PFSK-1 (cell line): ENCODE results near the gene DOCK8.

Source experiments
- FOXP2 ChIP-seq: optimal IDR thresholded peaks from 2 replicates; pipeline ENCODE3; 2011; ENCODE audit warnings: borderline replicate concordance, control low read depth, inconsistent platforms; ENCODE audit not compliant: insufficient read depth; ENCODE audit errors: extremely low read length, extremely low read depth
- POLR2AphosphoS5 ChIP-seq: IDR thresholded peaks from 2 replicates; pipeline ENCODE4 v1.6.1; 2012; ENCODE audit warnings: low read depth, mild to moderate bottlenecking, control low read depth, low read length, moderate library complexity
- SIN3A ChIP-seq: IDR thresholded peaks from 2 replicates; pipeline ENCODE4 v1.6.1; 2012; ENCODE audit warnings: mild to moderate bottlenecking, low read length, moderate library complexity, borderline replicate concordance; ENCODE audit not compliant: insufficient read depth
- TAF1 ChIP-seq: IDR thresholded peaks from 2 replicates; pipeline ENCODE4 v1.6.1; 2012; ENCODE audit warnings: low read length, control low read depth, borderline replicate concordance; ENCODE audit not compliant: insufficient read depth
- TF ChIP-seq, protein P1 (sequence below), 2 experiments: IDR thresholded peaks; 2 replicates each; pipeline versions ENCODE4 v1.6.1 to v1.8.0; 2011 to 2012; ENCODE audit warnings: low read depth in 2 of 2, low read length in 2 of 2, control low read depth in 1 of 2, inconsistent platforms in 1 of 2, mild to moderate bottlenecking in 1 of 2, moderate library complexity in 1 of 2; ENCODE audit not compliant: insufficient read depth in 1 of 2

Gene DOCK8

DNA sequence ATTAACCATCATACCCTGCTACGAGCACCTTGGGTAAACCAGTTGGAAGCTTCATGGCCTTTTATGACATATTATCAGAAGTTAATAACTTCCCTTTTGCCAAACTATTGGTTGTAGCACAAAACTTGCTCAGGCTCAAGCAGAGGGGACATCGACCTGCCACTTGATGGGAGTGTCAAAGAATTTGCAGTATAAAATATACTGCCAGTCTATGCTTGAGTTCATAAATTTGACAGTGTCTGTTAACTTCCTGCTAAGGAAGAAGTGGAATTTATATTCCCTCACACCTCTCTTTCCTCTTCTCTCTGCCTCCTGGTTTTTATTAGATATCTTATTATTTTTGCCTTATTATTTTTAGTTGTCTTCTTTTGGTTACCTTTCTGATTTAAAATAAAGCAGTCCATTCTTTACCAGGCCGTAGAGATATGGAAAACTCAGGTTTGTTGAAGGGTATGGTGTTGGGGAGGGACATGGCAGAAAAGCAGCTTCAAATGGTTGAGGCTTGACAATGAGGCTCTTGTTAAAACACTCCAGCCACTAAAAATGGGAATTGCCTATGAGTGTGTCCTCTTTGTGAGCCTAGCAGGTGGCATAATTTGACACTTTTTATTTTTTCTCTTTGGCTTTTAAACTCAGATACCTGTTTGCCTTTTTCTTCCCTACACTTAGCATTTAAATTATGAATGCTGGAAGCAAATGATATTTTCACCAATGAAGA, 298.0 kb downstream of the DOCK8 start:
- no peak for TF ChIP-seq FOXP2
- no peak for TF ChIP-seq SIN3A
- no peak for TF ChIP-seq POLR2AphosphoS5
- TF ChIP-seq, protein P1, sequence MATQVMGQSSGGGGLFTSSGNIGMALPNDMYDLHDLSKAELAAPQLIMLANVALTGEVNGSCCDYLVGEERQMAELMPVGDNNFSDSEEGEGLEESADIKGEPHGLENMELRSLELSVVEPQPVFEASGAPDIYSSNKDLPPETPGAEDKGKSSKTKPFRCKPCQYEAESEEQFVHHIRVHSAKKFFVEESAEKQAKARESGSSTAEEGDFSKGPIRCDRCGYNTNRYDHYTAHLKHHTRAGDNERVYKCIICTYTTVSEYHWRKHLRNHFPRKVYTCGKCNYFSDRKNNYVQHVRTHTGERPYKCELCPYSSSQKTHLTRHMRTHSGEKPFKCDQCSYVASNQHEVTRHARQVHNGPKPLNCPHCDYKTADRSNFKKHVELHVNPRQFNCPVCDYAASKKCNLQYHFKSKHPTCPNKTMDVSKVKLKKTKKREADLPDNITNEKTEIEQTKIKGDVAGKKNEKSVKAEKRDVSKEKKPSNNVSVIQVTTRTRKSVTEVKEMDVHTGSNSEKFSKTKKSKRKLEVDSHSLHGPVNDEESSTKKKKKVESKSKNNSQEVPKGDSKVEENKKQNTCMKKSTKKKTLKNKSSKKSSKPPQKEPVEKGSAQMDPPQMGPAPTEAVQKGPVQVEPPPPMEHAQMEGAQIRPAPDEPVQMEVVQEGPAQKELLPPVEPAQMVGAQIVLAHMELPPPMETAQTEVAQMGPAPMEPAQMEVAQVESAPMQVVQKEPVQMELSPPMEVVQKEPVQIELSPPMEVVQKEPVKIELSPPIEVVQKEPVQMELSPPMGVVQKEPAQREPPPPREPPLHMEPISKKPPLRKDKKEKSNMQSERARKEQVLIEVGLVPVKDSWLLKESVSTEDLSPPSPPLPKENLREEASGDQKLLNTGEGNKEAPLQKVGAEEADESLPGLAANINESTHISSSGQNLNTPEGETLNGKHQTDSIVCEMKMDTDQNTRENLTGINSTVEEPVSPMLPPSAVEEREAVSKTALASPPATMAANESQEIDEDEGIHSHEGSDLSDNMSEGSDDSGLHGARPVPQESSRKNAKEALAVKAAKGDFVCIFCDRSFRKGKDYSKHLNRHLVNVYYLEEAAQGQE (IDR thresholded peaks at IDR 0.05; ENCODE audit: insufficient read depth in 1 of 2, low read depth in 2 of 2, low read length in 2 of 2): no peak
- no peak for TF ChIP-seq TAF1
